Myocyte (in vitro differentiated cells): ENCODE results near the gene LAMP5. TPM values are rescaled to one million over a fixed set of nuclear protein-coding genes. Genes with fewer than 3 reads are reported as not detected.
A peak's percentile ranks its signal among the peaks of the same experiment; 100 is the strongest.

Source experiments
- DNase-seq: peaks from one replicate; pipeline ENCODE4 v3.0.0-alpha.2; 2012; ENCODE audit warnings: low read depth
- total RNA-seq: library from RNA; depleted of rRNA; stranded (reverse); fragments of >200 nt; gene quantifications from 2 replicates; pipeline ENCODE4 v1.2.3, GENCODE V29; 2014

Gene LAMP5
- total RNA-seq, 1 donor from 2014 or later = 0.99 TPM

DNA sequence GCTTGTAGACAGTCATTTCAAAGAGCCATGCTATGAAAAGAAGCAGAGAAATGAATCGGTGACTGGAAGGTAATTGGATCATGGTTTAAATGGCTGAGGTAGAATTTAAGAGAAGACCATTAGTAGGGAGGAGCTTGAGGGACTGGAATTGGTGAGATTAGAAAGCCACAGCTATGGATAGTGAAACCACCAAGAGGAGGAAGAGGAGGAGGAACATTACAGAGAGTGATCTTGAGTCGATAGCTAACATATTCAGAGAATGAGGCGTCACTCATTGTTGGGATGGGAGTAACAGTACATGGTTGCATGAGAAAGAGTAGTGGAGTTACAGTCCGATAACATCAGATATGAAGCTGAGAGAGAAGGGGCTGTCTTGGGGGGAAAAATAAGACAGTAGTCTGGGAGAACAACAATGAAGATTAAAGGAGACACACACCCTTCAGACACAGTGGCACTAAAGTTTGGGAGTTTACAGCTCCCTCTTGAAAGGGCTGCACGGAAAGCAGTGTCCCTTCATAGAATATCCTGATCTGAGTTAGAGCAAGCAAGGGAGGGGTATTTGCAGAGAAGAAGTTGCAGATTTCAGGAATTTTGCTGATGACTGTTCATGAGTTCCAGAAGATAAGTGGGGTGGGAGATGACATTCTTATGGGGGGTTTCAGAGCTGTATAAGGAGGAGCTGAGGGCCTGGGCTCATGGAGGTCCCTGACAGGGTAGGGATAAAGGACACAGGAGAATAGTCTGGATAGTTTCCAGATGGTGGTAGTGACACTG is 15.1 kb upstream of the LAMP5 start:
- DNase-seq = no peak

DNA sequence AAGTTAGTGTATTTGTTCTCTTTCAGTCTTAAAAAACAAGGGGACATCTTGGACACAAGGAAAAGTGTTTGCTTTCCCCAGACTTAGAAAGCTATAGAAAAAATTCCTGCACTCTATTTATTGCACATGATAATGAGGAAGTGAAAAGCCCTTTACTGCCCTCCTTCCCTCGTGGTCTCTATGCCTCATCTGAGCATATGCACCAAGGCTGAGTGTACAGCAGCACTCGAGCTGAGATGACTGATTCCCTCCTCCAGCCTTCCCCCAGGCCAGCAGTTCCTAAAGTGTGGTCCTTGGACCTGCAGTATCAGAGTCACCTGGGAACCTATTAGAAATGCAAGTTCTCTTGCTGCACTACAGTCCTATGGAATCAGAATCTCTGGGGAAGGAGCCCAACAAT is 14.3 kb upstream of the LAMP5 start:
- no peak for DNase-seq

GRCh38 chr20:9501473-9501872 is 12.9 kb upstream of the LAMP5 start:
- DNase-seq = no peak

- peak; percentile 65 for DNase-seq
Observed at GRCh38 chr20:9503526-9504245, 10.7 kb upstream of the LAMP5 start.

- DNase-seq = no peak
Observed at GRCh38 chr20:9506280-9506821, 8.0 kb upstream of the LAMP5 start.

DNA sequence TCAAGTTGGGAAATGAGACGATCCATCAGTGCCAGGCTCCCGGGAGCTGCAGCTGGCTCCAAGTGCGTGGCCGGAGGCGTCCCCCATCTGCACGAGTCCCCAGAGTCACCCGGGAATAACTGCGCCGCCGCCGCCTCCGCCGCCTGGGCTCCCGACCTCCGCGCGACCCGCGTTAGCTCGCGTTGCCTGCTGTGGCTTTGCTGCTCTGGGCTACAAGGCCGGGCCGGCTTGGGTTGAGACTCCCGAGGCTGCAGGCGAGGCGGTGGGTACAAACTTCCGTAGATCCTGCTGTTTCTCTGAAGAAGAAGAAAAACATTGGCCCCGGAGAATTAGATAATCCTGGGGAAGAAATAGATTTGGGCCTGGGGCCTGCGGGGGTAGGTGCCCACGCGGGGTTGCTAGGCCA is 7.4 kb upstream of the LAMP5 start:
- DNase-seq = no peak

- DNase-seq = no peak
Observed at GRCh38 chr20:9507544-9508239, 6.7 kb upstream of the LAMP5 start.

GRCh38 chr20:9508240-9508661 is 6.1 kb upstream of the LAMP5 start:
- DNase-seq = no peak

DNA sequence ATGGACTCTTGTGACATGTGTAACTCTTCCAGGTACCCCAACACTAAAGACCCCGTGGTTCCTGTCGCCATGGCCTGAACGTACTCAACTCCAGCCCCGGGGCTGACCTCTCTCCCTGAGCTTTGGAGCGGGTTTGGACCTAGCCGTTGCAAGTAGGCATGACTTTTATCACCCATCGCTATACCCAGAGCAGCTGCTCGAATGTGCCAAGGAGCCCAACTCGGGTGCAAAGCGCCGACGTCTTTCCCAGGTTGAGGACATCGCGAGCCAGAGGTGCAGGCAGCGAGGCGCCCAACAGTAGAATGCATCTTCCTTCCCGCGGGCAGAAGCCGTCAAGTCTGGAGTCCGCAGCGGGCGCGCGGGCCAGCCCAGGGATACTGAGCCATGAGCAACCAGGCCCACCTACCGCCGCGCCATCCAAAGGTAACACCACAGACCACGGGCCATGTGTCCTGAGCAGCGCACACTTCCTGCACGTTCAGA is 5.7 kb upstream of the LAMP5 start:
- no peak for DNase-seq

- no peak for DNase-seq
Observed at GRCh38 chr20:9509246-9509645, 5.1 kb upstream of the LAMP5 start.

GRCh38 chr20:9510911-9511310 is 3.5 kb upstream of the LAMP5 start:
- DNase-seq = no peak

- no peak for DNase-seq
Observed at GRCh38 chr20:9514072-9514460, 324 bp upstream of the LAMP5 start.

DNA sequence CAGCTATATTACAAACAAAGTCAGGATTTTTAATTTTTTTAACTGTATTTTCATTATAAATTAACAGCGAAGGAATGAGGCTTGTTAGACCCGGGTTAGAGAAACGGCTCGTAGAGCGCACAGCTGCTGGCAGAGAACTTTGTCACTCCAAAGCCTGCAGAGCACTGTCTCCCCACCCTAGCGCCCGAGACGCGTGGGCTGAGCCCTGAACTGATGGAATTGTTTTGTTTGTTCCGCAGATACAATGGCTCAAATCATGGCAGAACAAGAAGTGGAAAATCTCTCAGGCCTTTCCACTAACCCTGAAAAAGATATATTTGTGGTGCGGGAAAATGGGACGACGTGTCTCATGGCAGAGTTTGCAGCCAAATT is 810 bp downstream of the LAMP5 start:
- no peak for DNase-seq

- no peak for DNase-seq
Observed at GRCh38 chr20:9515741-9516233, 1.4 kb downstream of the LAMP5 start.

DNA sequence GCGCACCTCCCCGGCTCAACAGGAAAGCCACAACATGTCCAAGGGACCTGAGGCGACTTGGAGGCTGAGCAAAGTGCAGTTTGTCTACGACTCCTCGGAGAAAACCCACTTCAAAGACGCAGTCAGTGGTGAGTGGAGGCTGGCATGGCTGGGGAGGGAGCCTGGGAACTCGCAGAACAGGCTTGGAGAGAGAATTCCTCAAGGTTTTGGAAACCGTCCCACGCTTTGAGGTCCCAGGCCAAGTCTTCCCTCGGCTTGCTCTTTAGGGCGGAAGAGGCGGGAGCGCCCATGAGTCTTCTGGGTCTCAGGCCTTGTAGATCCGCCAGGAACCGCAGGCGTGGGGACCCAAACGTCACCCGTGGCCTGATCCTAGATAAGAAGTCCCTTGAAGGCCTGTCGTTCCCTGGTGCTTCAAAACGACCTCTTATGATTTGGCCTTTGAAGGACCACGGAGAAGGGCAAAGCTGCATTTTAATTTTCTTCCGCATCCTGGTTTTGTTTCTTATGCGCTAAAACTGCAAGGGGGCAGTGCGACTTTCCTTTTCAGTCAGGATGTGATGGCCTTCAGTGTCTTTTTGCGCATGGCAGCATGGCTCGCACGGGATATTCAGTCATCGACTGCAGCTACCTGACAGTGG is 2.0 kb downstream of the LAMP5 start:
- no peak for DNase-seq

GRCh38 chr20:9517297-9518162 is 3.1 kb downstream of the LAMP5 start:
- DNase-seq = no peak

GRCh38 chr20:9518576-9519175 is 4.3 kb downstream of the LAMP5 start:
- DNase-seq = no peak

DNA sequence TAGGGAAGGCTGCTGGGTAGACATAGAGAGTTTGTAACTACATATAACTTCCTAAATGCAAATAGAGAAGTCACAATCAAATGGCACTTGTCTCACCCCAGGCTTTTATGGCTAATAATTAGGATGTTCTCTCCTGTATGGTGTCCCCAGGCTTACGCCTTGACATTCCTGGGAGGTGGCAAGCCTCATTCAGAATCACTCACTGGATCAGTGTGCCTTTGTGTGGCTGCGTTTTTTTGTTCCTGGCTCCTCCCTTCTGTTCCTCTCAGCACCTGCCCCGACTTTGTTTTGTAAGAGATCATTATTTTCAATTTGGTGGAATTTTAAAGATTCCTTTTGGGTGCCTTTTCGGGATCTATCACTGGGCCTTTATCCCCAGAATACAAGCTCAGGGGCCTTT is 5.7 kb downstream of the LAMP5 start:
- DNase-seq = no peak

DNA sequence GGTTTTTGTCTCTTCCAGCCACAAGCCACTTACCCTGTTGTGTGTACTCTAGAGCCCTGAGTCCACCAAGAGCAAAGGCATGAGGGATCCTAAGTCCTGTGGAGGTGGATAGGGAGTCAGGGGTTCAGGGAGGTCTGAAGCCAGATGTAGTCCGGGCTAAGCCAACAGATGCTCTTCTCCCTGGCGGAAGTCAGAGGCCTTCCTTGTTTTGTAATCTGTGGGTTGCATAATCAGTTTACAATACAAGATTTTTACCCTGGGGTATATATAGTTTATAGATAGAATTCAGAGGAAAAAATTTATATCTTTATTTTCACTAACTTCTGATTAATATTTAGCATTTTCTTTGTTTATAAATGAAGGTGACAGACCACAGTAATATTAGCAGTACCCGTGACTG is 9.2 kb downstream of the LAMP5 start:
- no peak for DNase-seq

GRCh38 chr20:9531581-9531980 is 17.2 kb downstream of the LAMP5 start:
- DNase-seq = no peak
